Measurements from ENCODE around the gene NACC2.

DNA sequence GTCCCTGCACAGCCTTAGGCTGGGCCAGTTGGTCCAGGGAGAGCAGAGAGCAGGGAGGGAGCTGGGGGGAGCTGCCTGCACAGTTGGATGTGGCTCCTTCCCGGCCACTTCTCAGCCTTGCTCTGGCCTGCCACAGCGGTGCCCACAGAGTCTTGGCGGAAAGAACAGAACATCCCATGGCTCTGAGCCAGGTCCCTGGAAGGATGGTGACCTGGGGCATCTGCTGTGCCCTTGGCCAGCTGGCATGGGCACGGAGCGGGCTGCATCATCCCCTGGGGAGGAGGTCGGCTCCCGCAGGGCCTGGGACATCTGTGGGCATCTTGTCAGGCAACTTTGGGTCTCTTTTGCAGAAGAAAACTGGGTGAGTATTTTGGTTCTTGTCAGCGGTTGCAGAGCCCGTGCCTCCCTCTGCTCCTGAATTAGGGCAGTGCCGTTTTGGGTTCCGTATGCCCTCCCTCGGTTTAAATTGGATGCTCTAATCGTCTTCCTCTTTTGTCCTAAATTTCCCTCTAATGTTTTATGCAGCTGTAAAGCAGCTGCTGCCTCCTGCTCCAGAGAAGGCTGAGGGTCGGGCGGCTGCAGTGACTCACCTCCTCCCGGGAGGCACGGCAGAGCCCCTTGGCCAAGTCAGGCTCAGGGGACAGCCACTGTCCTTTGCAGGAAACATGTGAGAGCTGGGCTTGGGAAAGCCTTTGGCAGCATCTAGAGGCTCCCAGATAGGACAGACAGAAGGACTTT, 10.5 kb upstream of the NACC2 start:
- no peak for TF ChIP-seq EP300 (IDR thresholded peaks at IDR 0.05)
- no peak for TF ChIP-seq CTCF (IDR thresholded peaks at IDR 0.05)
